NCI-H82 treated with DMSO at 0.1 percent for 48 hours (cell line): ENCODE data around the gene PSMD3.
"Not testable (repeated sequence)": the region's sequence is repeated elsewhere in the genome, so short reads cannot be mapped to it uniquely, and the experiment has no call there.

ENCODE experiments used
- DNase-seq: peaks from one replicate; lab custom pipeline; 2025; ENCODE audit not compliant: unreplicated experiment; lab: John Stamatoyannopoulos, UW

The PSMD3 gene

DNA sequence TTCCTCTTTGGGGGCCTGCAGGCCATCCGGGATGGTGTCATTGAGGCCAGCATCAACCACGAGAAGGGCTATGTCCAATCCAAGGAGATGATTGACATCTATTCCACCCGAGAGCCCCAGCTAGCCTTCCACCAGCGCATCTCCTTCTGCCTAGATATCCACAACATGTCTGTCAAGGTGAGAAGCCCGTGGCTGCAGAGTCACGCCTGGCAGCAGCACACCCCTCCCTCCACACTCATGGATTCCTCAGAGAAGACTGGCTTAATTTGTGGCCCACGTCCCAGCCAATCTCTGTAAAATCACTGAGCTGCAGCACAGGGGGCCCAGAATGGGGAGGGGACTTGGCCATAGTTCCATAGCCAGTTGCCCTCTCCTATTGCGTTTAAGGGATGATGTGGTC, 15.6 kb downstream of the PSMD3 start:
- DNase-seq: no peak

DNA sequence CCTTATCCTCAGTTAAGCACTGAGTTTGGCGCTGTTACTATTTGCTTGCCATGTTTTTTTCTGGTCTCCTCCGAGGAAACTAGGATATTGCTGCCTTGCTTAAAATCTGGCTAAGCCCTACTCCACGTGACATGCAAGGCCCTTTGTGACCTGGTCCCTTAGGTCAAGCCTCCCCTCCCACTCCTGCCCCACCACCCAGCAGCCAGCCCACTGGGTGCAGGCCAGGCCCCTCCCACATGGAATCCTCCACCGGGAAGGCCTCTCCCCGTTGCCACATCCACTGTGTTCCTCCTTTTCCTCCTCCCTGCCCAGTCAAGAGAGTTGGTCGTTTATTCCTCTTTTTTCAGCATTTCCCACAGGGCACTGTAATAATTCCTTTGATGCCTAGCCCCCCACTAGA, 16.2 kb downstream of the PSMD3 start:
- DNase-seq: no peak

DNA sequence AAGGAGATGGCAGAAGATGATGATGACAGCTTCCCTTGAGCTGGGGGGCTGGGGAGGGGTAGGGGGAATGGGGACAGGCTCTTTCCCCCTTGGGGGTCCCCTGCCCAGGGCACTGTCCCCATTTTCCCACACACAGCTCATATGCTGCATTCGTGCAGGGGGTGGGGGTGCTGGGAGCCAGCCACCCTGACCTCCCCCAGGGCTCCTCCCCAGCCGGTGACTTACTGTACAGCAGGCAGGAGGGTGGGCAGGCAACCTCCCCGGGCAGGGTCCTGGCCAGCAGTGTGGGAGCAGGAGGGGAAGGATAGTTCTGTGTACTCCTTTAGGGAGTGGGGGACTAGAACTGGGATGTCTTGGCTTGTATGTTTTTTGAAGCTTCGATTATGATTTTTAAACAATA, 16.9 kb downstream of the PSMD3 start:
- DNase-seq: no peak

DNA sequence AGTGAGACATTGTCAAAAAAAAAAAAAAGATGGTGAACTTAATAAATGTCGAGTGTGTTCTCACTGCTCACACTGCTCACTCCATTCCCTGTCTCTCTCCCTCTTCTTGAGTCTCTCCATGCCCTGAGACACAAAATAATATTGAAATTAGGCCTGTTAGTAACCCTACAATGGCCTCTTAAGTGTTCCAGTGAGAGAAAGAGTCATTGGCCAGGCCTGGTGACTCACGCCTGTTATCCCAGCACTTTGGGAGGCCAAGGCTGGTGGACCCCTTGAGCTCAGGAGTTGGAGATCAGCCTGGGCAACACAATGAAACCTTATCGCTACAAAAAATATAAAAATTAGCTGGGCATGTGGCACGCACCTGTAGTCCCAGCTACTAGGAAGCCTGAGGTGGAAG, 18.5 kb downstream of the PSMD3 start:
- DNase-seq: no peak

DNA sequence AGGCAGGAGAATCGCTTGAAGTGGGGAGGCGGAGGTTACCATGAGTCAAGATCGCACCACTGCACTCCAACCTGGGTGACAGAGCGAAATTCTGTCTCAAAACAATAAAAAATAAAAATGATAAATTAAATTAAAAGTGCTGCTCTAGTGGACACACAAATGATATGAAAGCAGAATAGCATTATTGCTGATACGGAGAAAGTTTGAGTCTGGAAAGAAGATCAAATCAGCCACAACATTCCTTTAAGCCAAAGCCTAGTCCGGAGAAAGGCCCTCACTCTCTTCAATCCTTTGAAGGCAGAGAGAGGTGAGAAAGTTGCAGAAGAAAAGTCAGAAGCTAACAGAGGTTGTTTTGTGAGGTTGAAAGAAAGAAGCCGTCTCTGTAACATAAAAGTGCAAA, 19.6 kb downstream of the PSMD3 start:
- DNase-seq: no peak

DNA sequence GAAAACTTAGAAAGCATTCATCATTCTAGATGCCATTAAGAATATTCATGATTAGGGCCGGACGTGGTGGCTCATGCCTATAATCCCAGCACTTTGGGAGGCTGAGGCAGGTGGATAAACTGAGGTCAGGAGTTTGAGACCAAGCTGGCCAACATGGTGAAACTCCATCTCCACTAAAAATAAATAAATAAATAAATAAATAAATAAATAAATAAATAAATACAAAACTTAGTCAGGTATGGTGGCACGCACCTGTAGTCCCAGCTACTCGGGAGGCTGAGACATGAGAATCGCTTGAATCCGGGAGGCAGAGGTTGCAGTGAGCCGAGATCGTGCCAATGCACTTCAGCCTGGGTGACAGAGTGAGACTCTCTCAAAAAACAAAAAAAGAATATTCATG, 20.7 kb downstream of the PSMD3 start:
- not testable (repeated sequence) for DNase-seq

DNA sequence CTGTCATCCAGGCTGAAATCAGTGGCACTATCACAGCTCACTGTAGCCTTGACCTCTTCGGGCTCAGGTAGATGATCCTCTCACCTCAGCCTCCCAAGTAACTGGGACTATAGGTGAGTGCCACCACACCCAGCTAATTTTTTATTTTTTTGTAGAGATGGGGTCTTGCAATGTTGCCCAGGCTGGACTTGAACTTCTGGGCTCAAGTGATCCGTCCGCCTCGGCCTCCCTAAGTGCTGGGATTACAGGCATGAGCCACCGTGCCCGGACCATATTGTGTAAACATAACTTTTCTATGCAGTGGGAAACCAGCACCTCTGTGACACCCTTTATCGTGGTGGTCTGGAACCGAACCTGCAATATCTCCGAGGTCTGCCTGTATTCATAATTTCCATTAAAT, 23.5 kb downstream of the PSMD3 start:
- DNase-seq: no peak

DNA sequence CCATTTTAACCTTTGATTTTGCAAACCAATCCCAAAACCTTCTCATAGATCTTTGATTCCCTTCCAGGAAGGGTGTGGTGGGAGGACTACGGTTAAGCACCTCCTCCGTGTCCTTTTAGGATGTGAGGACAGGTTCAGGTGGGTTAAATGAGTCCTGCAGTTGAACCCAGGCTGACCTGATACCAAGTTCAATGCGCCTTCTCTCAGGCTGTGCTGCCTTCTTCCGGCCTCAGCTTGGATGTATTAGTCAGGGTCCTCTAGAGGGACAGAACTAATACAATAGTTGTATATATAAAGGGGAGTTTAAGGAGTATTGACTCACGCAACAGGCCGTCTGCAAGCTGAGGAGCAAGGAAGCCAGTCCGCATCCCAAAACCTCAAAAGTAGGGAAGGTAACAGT, 24.1 kb downstream of the PSMD3 start:
- no peak for DNase-seq

DNA sequence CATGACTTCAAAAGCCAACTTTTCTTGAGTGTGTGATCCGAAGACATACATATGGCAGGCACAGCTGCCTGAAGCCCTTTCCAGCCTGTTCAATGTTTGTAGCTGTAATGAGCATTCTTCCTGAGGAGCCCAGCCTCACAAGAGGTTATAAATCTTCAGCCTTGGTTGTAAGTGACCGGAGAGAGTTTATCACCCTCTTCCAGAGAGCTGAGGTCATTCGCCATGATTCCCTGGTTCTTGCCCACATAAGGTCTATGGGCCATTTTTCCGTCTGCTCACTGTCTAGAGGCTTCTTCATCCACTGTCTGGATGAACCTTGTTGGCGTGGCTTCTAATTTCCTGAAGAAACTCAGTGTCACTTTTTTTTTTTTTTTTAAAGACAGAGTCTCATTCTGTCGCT, 24.9 kb downstream of the PSMD3 start:
- no peak for DNase-seq

DNA sequence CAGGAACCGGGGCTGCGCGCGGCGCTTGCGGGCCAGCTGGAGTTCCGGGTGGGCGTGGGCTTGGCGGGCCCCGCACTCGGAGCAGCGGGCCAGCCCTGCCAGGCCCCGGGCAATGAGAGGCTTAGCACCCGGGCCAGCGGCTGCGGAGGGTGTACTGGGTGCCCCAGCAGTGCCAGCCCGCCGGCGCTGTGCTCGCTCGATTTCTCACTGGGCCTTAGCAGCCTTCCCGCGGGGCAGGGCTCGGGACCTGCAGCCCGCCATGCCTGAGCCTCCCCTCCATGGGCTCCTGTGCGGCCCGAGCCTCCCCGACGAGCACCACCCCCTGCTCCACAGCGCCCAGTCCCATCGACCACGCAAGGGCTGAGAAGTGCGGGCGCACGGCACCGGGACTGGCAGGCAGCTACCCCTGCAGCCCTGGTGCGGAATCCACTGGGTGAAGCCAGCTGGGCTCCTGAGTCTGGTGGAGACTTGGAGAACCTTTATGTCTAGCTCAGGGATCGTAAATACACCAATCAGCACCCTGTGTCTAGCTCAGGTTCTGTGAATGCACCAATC, 30.4 kb downstream of the PSMD3 start:
- not testable (repeated sequence) for DNase-seq

DNA sequence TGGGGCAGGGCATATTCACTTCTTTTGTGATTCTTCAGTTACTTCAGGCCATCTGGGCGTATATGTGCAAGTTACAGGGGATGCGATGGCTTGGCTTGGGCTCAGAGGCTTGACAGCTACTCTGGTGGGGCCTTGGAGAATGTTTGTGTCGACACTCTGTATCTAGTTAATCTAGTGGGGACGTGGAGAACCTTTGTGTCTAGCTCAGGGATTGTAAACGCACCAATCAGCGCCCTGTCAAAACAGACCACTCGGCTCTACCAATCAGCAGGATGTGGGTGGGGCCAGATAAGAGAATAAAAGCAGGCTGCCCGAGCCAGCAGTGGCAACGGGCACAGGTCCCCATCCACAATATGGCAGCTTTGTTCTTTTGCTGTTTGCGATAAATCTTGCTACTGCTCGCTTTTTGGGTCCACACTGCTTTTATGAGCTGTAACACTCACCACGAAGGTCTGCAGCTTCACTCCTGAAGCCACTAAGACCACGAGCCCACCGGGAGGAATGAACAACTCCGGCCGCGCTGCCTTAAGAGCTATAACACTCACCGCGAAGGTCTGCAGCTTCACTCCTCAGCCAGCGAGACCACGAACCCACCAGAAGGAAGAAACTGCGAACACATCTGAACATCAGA, 31.5 kb downstream of the PSMD3 start:
- not testable (repeated sequence) for DNase-seq

DNA sequence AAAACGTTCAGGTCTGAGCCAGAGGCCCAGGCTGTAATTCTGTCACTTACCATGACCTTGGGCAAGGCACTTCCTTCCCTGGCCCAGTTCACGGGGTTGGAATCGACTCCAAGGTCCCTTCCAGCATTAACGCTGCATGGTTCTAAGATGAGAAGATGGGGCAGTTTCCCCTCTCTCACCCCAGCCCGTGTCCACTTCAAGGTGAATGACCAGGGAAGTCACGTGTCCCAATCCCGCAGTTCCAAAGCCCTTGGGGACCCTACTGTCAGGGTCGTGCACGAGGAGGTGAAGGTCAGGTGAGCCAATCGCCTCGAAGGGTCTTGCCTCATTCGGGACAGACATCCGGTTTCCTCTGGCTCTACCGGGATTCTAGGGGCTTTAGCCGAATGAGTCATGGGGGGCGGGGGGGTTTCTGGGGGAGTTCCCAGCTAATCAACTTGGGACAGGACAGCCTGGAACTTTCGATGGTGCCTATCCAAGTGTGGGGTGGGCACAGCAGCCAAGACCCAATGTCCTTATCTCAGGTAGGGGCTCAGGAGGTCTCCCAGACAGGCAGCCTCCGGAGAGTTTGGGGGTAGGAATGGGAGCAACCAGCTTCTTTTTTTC, 33.9 kb downstream of the PSMD3 start:
- DNase-seq: no peak

DNA sequence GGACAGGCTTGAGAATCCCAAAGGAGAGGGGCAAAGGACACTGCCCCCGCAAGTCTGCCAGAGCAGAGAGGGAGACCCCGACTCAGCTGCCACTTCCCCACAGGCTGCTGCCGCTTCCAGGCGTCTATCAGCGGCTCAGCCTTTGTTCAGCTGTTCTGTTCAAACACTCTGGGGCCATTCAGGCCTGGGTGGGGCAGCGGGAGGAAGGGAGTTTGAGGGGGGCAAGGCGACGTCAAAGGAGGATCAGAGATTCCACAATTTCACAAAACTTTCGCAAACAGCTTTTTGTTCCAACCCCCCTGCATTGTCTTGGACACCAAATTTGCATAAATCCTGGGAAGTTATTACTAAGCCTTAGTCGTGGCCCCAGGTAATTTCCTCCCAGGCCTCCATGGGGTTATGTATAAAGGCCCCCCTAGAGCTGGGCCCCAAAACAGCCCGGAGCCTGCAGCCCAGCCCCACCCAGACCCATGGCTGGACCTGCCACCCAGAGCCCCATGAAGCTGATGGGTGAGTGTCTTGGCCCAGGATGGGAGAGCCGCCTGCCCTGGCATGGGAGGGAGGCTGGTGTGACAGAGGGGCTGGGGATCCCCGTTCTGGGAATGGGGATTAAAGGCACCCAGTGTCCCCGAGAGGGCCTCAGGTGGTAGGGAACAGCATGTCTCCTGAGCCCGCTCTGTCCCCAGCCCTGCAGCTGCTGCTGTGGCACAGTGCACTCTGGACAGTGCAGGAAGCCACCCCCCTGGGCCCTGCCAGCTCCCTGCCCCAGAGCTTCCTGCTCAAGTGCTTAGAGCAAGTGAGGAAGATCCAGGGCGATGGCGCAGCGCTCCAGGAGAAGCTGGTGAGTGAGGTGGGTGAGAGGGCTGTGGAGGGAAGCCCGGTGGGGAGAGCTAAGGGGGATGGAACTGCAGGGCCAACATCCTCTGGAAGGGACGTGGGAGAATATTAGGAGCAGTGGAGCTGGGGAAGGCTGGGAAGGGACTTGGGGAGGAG, 34.7 kb downstream of the PSMD3 start, which contains the start of gene CSF3:
Gene CSF3, plus strand, starts transcription at position 436 of the 993 bp plus-strand sequence. Its CDS starts 35 bp downstream, at position 471.
- no peak for DNase-seq

DNA sequence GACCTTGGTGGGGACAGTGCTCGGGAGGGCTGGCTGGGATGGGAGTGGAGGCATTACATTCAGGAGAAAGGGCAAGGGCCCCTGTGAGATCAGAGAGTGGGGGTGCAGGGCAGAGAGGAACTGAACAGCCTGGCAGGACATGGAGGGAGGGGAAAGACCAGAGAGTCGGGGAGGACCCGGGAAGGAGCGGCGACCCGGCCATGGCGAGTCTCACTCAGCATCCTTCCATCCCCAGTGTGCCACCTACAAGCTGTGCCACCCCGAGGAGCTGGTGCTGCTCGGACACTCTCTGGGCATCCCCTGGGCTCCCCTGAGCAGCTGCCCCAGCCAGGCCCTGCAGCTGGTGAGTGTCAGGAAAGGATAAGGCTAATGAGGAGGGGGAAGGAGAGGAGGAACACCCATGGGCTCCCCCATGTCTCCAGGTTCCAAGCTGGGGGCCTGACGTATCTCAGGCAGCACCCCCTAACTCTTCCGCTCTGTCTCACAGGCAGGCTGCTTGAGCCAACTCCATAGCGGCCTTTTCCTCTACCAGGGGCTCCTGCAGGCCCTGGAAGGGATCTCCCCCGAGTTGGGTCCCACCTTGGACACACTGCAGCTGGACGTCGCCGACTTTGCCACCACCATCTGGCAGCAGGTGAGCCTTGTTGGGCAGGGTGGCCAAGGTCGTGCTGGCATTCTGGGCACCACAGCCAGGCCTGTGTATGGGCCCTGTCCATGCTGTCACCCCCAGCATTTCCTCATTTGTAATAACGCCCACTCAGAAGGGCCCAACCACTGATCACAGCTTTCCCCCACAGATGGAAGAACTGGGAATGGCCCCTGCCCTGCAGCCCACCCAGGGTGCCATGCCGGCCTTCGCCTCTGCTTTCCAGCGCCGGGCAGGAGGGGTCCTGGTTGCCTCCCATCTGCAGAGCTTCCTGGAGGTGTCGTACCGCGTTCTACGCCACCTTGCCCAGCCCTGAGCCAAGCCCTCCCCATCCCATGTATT, 35.7 kb downstream of the PSMD3 start:
- no peak for DNase-seq

DNA sequence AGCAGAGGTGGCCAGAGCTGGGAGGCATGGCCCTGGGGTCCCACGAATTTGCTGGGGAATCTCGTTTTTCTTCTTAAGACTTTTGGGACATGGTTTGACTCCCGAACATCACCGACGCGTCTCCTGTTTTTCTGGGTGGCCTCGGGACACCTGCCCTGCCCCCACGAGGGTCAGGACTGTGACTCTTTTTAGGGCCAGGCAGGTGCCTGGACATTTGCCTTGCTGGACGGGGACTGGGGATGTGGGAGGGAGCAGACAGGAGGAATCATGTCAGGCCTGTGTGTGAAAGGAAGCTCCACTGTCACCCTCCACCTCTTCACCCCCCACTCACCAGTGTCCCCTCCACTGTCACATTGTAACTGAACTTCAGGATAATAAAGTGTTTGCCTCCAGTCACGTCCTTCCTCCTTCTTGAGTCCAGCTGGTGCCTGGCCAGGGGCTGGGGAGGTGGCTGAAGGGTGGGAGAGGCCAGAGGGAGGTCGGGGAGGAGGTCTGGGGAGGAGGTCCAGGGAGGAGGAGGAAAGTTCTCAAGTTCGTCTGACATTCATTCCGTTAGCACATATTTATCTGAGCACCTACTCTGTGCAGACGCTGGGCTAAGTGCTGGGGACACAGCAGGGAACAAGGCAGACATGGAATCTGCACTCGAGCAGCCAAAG, 36.9 kb downstream of the PSMD3 start:
- no peak for DNase-seq

DNA sequence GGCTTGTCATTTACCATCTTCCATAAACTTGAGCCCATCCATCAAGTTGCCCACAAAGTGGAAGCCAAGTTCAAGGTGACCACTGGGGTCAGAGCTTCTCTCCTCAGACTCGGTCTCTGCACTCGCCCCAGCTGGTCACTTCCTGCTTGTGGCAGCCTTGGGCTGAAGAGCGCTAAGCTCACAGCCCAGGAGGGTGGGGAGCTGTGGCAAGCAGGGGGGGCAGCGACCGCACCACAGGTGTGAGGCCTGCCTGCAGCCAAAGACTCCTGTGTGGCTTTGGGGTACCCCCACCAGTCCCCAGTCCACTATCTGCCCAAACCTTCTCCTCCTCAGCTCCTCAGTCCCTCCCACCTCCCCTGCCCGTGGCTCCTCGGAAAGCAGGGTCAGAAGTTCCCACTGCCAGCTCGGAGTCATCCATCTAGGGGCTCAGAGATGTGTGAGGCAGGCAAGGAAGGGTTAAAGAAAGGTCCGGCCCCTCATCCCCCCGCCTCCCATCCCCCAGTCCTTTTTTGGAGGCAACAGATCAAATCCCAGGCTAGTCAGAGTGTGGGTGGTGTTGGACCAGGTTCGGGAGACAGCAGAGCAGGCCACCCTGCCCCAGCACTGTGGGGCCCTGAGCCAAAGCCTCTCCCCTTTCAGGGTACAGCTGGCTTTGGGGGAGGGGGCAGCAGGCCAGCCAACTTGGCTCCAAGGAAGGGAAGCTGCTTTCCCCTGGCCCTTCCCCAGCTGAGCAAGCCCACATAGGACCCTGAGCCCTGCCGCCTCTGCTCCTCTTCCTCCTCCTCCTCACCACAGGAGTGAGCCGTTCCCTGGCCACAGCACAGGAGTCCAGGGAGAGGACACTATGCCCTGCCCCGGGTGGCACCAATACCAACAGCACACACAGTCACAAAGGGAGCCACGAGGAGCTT, 37.9 kb downstream of the PSMD3 start:
- no peak for DNase-seq

DNA sequence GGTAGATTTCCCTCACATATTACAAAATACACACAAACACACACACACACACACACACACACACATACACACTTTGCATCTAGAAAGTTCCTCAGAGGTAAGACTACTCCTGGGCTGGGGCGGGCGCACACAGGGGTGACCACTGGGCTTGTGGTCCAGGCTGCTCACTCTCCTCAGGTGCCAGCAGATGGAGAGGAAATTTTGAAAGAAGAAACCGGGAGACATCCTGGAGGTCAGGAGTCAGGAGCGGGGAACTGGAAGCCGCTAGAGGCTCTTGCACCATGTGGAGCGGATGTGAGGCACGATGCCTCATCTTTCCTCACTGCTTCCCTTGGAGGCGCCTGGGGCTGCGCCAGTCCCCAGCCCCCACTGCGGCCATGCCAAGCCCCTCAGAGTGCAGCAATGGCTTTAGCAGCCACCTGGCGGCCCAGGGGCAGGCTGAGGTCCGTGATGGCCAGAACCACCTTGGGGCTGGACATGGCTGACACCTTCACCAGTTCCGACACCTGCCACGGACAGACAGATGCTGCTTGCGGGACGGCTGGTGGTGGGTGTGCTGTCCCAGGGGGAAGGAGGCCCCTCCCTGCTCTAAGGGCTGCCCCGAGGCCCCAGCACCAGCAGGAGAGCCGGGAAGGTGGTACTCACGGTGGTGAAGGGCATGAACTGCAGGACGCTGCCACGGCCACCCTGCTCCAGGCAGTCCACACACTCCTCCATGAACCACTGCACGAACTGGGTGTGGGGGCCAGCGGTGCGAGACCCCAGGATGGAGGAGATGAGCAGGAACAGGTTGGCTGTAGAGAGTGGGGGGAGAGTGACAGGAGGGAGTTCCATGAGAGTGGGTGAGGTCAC, 38.8 kb downstream of the PSMD3 start:
- DNase-seq: no peak

DNA sequence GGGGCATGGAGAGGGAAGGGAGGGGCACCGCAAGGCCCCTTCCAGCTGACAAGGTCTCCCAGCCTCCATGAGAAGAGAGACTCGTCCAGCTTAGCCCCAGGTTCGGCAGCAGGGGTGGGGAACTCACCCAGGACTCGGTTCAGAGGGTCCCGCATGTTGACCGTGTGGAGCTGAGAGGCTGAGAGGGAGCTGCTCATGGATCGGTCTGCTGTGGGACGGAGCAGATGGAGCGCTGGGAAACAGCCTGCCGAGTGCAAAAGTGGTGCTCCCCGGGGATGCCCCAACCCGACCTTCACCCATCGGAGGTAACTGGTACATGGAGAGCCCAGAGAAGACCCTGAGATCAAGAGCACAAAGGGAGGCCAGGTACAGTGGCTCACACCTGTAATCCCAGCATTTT, 39.5 kb downstream of the PSMD3 start:
- DNase-seq: no peak
